GM23338 (cell line): Measurements from ENCODE around the gene DOCK4.

Experiments used
- POLR2AphosphoS5 ChIP-seq: IDR thresholded peaks from 2 replicates; pipeline ENCODE4 v1.6.1; 2016; ENCODE audit warnings: antibody characterized with exemption, low read depth
- TF ChIP-seq, protein P1 (sequence below), 2 experiments: fragments of 200-600 bp in 1 of 2; sonication (generic) in 1 of 2; conservative IDR thresholded peaks; 2 replicates each; pipeline versions ENCODE4 v1.5.1 to v1.6.1; 2016 to 2017; ENCODE audit warnings: antibody characterized with exemption in 2 of 2, low read depth in 2 of 2, mild to moderate bottlenecking in 2 of 2, moderate library complexity in 1 of 2

DNA sequence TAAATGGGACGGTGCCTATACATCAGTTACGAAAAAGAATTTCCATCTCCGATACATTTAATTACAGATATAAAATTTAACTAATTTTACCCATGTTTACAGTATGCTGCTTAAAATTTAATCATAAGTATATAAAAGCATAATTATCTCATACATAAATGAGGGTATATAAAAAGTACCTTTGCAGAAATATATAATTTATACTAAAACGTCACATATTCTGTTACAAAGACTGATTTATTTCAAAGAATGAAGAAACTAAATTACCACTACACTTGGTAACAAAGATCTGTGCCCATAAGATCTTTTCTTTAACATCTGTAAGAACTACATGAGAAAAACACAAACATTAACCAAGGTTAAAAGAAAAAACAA is 2.8 kb downstream of the DOCK4 start:
- TF ChIP-seq, protein P1, sequence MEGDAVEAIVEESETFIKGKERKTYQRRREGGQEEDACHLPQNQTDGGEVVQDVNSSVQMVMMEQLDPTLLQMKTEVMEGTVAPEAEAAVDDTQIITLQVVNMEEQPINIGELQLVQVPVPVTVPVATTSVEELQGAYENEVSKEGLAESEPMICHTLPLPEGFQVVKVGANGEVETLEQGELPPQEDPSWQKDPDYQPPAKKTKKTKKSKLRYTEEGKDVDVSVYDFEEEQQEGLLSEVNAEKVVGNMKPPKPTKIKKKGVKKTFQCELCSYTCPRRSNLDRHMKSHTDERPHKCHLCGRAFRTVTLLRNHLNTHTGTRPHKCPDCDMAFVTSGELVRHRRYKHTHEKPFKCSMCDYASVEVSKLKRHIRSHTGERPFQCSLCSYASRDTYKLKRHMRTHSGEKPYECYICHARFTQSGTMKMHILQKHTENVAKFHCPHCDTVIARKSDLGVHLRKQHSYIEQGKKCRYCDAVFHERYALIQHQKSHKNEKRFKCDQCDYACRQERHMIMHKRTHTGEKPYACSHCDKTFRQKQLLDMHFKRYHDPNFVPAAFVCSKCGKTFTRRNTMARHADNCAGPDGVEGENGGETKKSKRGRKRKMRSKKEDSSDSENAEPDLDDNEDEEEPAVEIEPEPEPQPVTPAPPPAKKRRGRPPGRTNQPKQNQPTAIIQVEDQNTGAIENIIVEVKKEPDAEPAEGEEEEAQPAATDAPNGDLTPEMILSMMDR (conservative IDR thresholded peaks at IDR 0.05; ENCODE audit: low read depth in 2 of 2), result no peak
- TF ChIP-seq POLR2AphosphoS5, result no peak
